Left forelimb (tissue), 1 donor: ENCODE measurements around the gene THTPA.

ENCODE experiments used
- DNase-seq: peaks from one replicate; pipeline ENCODE4 v3.0.0-alpha.2; 2018; ENCODE audit warnings: low spot score

Gene THTPA

GRCh38 chr14:23567186-23568020 lies 11.3 kb downstream of the THTPA start, which contains the start of gene AP1G2:
Gene AP1G2 (minus strand): TSS chr14:23567791. CDS start chr14:23567314, 477 bp downstream.
- peak; percentile 86 for DNase-seq

- DNase-seq, result no peak
Observed at GRCh38 chr14:23568021-23568599, 12.0 kb downstream of the THTPA start.

DNA sequence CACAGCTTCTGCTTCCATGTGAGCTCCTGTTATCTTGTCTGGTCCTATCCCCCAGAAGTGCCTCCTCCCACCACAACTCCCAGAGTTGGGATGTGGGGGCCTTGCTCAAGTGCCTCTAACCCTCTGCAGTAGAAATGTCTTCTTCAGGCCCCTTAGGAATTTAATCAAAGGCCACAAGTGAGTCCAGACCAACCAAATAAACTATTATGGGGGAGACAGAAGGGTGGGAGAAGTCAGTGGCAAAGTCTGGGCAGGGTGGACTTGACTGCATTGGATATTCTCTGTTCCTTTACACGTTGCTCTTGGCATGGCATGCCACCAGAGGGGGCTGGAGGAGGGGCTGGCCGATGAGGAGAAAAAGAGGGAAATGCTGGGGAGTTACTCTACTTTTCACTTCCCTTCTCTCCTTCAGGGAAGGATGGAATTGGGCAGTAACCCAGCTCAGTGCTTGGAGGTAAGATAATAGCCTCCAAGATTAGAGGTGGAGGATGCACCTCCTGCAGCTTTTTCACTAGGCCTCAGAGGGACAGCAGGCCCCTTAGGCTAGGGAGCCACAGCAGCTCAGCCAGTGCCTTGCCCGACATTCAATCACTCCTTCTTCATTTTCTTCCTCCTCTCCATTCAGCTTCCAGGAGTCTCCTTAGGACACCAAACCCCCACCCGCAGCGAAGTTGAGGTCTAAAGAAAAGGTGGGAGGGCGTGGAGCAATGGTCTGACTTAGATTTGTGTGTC lies 12.7 kb downstream of the THTPA start:
- DNase-seq, result no peak

DNA sequence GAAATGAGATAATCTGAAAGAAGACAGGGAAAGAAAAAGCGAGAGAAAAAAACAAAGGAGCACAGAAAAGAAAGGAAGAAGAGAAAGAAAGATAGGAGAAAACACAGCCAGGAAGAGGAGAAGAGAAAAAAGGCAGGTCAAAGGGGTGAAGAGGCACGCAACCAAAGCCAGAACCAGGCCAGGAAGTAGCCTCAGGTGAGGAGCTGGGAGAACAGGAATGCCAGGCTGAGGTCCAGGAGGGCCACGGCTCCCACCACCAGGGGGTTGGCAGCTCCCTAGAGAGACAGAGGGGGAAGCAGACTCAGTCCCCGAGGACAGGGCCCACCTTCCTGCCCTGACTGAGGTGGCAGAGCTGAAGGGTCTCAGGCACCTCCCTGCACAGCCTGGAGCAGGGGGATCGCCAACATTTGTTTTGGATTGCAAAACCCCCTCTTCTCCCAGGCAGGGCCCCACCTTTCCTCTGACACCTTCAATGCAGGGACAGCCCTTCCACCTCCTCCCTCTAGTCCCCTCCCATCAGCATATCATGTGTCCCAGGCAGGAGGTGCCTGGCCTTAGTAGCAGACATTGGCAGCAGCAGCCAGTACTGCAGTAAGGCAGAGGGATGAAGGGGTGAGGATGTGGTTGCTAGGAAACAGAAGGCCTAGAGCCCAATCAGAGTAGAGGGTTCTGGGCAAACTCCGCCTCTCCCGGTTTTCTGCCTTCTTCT lies 13.5 kb downstream of the THTPA start:
- no peak for DNase-seq

GRCh38 chr14:23570806-23571483 lies 14.9 kb downstream of the THTPA start:
- DNase-seq, result peak; percentile 60

GRCh38 chr14:23571701-23572523 lies 15.8 kb downstream of the THTPA start:
- peak; percentile 59 for DNase-seq

DNA sequence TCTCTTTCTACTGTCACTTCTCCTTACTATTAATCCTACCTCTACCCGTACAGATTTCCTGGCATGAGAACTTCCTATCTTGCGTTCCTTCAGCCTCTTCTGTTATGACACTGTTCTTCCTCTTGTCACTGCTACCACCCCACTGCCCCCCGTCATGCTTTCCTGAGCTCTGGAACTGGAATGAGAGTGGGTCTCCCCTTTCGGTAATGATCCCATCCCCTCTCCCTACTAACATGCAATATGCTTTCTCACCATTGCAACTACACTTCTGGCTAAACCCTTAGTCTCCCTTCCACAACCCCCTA lies 16.4 kb downstream of the THTPA start:
- peak; percentile 23 for DNase-seq

- peak; percentile 46 for DNase-seq
Observed at GRCh38 chr14:23572836-23573235, 16.8 kb downstream of the THTPA start.

GRCh38 chr14:23573384-23574015 lies 17.4 kb downstream of the THTPA start:
- peak; percentile 31 for DNase-seq

DNA sequence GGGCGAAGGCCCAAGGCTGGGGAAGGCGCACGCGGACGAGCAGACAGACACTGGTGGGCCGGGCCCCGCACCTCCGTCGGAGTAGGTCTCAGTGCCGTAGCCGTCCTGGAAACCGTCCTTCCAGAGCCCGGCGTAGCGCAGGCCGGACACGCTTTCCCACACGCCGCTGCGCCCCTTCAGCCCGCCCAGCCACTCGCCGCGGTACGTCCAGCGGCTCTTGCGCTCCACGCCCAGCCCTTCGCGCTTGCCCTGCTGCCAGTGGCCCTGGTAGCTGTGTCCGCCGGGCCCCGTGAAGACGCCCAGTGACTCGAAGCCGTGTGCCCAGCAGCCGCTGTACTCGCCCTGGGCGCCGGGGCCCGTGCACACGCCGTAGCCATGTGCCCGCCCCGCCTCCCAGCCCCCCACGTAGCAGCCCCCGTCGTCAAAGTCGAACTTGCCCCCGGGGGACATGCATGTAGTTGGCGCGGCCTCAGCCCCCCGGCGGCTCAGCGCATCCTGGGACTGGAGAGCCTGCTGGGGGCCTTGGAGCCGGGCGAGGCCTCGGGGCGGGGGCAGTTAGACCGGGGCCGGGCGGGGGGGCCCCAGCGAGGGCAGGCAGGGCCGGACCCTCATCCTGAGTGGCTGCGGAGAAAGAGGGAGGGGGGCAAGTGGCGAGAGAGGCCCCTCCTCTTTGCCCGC lies 21.1 kb downstream of the THTPA start:
- no peak for DNase-seq

- DNase-seq, result no peak
Observed at GRCh38 chr14:23577710-23578392, 21.8 kb downstream of the THTPA start.

GRCh38 chr14:23578560-23579310 lies 22.7 kb downstream of the THTPA start, which contains the start of gene JPH4:
Gene JPH4 (minus strand): TSS chr14:23578790. CDS start chr14:23577453, 1,337 bp downstream.
- no peak for DNase-seq

GRCh38 chr14:23579311-23579630 lies 23.2 kb downstream of the THTPA start:
- no peak for DNase-seq

GRCh38 chr14:23579739-23580138 lies 23.7 kb downstream of the THTPA start:
- DNase-seq, result no peak

DNA sequence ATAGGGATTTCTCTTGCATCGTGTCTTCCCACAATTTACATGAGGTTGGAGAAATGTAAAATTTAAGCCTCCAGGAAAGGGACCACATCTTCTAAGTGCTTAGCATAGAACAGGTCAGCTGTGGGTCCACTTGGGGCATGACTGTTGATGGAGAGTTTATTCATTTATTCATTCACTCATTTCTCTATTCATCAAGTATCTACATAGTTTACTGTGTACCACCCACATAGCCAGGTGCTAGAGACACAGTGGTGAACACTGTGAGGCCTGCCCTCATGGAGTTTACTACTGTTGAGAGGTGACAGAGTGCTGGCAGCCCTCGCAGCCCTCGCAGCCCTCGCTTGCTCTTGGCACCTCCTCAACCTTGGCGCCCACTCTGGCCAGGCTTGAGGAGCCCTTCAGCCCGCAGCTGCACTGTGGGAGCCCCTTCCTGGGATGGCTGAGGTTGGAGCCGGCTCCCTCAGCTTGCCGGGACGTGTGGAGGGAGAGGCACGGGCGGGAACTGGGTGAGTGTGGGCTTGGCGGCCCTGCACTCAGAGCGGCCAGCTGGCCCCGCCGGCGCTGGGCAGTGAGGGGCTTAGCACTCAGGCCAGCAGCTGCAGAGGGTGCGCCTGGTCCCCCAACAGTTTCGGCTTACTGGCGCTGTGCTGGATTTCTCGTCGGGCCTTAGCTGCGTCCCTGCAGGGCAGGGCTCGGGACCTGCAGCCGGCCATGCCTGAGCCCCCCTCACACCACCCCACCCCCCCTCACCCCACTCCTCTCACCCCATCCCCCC lies 24.3 kb downstream of the THTPA start:
- no peak for DNase-seq

GRCh38 chr14:23580948-23581281 lies 24.8 kb downstream of the THTPA start:
- no peak for DNase-seq

DNA sequence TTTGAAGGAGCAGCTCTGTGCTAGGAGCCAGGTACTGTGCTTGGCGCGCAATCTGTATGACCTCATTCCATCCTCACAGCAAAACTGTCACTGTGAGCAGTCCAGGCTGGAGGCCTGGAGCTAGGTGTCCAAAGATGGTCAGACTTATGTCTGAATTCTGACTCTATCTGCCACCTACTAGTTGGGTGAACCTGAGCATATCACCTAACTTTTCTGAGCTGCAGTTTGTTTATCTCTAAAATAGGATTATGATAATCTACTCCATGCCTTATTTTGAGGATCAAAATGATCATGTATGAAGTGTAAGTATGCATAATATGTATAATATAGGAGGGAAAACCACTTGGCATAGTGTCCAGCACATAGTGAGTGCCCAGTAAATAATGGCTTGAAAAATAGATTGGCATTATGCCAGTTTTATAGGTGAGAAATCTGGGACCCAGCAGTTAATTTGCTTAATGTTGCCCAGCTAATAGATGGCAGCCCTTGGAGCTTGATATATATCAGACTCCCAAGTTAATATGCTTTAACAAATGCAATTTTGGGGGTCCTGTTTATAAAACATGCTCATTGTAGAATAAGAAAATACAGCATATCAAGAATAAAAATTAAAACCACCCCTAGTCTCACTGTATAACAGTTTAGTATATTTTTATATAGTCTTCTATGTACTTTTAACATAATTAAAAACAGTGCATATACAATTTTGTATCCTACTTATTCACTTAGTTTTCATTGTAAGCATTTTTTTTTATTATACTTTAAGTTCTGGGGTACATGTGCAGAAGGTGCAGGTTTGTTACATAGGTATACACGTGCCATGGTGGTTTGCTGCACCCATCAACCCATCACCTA lies 27.1 kb downstream of the THTPA start:
- DNase-seq, result no peak
